WERI-Rb-1 (cell line): ENCODE results near the gene SMPD2.

ENCODE experiments used
- DNase-seq: peaks from one replicate; pipeline ENCODE4 v3.0.0-alpha.2; 2020
- H3K27ac ChIP-seq: fragments of 250-450 bp; sonication (Bioruptor Pico); 2 replicates; pipeline ENCODE4 v1.5.1; 2020; ENCODE audit warnings: mild to moderate bottlenecking, moderate library complexity
- H3K27me3 ChIP-seq: fragments of 250-450 bp; sonication (Bioruptor Pico); 2 replicates; pipeline ENCODE4 v1.5.1; 2021; ENCODE audit warnings: mild to moderate bottlenecking, low read depth, moderate library complexity; ENCODE audit not compliant: insufficient read depth, severe bottlenecking
- H3K36me3 ChIP-seq: fragments of 250-450 bp; sonication (Bioruptor Pico); 2 replicates; pipeline ENCODE4 v1.5.1; 2020; ENCODE audit warnings: mild to moderate bottlenecking, moderate library complexity
- H3K4me3 ChIP-seq: 2 replicates; pipeline ENCODE4 v1.5.1; 2011; ENCODE audit warnings: low read depth, mild to moderate bottlenecking, control low read depth, low read length
- H3K9me3 ChIP-seq: fragments of 250-450 bp; sonication (Bioruptor Pico); 2 replicates; pipeline ENCODE4 v1.5.1; 2021; ENCODE audit warnings: mild to moderate bottlenecking, moderate library complexity; ENCODE audit not compliant: severe bottlenecking
- TF ChIP-seq, protein P1 (sequence below): IDR thresholded peaks from 2 replicates; pipeline ENCODE4 v1.5.1; 2011; ENCODE audit warnings: low read depth, mild to moderate bottlenecking, control low read depth, inconsistent platforms, low read length

The SMPD2 gene

DNA sequence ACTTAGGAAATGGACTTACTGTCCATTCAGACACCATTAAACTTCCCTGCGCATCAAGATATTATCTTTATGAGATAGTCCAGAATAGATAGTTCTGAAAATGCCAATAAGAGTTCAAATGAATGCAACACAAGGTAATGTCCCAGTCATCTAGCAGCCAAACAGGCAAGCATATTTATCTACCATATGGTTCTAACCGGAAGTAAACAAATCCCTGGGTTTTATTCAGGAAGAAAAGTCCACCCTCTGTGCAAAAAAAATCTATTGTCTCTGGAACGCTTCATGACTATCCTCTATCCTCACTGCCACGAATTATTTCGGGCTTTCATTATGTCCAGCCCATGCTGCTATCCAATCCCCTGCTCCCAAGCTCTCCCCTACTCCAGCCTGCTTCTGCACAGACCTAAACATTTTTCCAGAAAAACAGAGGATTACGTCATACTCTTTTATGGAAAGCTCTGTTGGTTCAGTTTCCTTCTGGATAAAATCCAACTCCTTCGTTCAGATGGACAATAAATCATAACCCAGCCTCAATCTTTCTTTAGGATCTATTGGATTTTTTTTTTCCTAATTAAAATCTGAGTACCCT, 11.5 kb upstream of the SMPD2 start:
- Histone ChIP-seq H3K27ac (no peak overlapping the region), H3K9me3 (no peaks in the 10 kb centered on the region), H3K36me3 (no peaks in the 10 kb centered on the region), H3K4me3 (no peak overlapping the region), H3K27me3 (no peaks in the 10 kb centered on the region)
- no peak for DNase-seq
- TF ChIP-seq, protein P1, sequence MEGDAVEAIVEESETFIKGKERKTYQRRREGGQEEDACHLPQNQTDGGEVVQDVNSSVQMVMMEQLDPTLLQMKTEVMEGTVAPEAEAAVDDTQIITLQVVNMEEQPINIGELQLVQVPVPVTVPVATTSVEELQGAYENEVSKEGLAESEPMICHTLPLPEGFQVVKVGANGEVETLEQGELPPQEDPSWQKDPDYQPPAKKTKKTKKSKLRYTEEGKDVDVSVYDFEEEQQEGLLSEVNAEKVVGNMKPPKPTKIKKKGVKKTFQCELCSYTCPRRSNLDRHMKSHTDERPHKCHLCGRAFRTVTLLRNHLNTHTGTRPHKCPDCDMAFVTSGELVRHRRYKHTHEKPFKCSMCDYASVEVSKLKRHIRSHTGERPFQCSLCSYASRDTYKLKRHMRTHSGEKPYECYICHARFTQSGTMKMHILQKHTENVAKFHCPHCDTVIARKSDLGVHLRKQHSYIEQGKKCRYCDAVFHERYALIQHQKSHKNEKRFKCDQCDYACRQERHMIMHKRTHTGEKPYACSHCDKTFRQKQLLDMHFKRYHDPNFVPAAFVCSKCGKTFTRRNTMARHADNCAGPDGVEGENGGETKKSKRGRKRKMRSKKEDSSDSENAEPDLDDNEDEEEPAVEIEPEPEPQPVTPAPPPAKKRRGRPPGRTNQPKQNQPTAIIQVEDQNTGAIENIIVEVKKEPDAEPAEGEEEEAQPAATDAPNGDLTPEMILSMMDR, result no peak

DNA sequence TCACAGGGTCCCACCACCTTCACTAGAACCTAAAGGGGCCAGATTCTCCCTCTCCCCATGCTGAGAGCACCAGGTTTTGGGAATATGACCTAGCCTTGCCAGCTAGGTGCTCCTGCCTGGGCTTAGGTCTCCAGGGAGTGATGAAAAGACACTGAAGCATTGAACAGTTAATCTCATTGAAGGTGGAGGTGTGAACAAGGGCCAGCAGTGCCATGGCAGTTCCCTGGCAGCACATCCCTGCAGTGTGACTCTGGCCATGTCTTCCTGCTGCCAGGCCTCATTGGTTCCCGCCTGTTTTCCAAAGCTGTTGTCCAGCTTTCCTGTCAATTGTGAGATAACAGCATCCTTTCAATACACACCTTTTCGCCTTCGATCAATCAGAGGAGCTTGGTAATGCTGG, 11.0 kb upstream of the SMPD2 start:
- no peak for DNase-seq

DNA sequence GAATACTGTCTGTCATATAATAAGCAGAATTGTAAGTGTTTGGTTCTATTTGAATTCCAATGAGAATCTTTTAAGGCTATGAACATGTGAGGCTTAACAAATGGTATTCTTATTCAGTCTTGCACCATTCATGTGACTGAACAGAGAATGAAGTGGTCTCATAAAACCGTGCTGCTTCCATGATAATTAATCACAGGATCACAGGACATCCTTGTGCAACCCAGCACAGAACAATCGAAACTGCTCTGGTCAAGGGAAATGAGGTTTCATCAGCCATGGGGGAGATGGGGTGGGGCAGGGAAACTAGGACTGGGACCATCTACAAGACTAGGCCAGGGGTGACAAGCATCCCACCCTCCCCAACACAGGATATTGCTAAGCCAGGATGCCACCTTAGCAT, 6.1 kb upstream of the SMPD2 start:
- Histone ChIP-seq H3K27me3 (no peaks in the 10 kb centered on the region), H3K4me3 (no peak overlapping the region), H3K9me3 (no peaks in the 10 kb centered on the region), H3K27ac (no peak overlapping the region), H3K36me3 (no peaks in the 10 kb centered on the region)
- TF ChIP-seq, protein P1, result no peak
- DNase-seq, result no peak

More for the DNA sequence above, 11.0 kb upstream of the SMPD2 start:
- no peak overlapping the region for H3K4me3 ChIP-seq
- TF ChIP-seq, protein P1, result no peak
- no peaks in the 10 kb centered on the region for H3K36me3 ChIP-seq
- H3K27me3 ChIP-seq, result no peaks in the 10 kb centered on the region
- no peaks in the 10 kb centered on the region for H3K9me3 ChIP-seq
- H3K27ac ChIP-seq, result no peak overlapping the region

DNA sequence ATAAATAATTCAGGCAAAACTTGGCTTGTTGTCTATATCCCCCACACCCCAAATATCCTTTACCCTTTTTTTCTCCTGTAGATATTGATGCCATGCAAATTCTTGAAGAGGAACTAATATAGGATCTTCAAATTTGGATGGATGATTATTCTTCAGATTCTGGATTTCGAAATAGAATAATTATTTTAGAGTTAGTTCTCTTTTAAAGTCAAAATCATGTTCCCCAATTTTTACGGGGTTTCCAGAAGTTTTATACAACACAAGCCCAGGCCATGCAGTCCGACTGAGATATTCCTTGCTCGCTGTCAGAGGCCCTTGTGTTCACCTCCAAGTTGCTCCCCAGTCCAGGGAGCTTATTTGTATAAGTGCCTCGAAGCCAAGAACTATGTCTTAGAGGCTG, 4.5 kb upstream of the SMPD2 start:
- Histone ChIP-seq H3K27me3 (no peaks in the 10 kb centered on the region), H3K4me3 (no peak overlapping the region), H3K9me3 (no peaks in the 10 kb centered on the region), H3K36me3 (no peaks in the 10 kb centered on the region), H3K27ac (no peak overlapping the region)
- TF ChIP-seq, protein P1, result no peak
- no peak for DNase-seq

DNA sequence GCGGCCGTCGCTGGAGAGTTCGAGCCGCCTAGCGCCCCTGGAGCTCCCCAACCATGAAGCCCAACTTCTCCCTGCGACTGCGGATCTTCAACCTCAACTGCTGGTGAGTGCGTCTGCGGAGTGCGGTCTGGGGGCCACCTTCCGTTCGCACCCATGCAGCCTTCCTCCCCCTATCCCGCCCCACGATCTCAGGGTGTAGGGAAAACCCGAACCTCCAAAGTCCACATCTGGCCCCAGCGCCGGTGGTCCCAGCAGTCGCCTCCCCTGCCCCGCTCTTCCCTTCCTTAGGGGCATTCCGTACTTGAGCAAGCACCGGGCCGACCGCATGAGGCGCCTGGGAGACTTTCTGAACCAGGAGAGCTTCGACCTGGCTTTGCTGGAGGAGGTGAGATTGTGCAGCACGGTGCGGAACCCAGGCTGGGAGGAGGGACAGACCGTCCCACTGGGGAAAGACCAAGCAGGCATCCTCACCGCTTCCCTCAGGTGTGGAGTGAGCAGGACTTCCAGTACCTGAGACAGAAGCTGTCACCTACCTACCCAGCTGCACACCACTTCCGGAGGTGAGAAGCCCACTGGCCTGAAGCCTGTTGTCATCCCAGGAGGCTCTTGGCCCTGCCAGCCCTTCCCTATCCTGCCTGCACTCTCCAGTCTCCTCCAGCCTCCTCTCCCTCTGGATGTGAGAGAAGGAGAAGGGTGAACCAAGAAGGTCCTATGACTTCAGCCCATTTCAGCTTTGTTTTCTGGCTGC, 719 bp downstream of the SMPD2 start:
- TF ChIP-seq, protein P1, result peak; percentile 37; the same call in 1 of the 2 replicates
- DNase-seq, result peak; percentile 65
- Histone ChIP-seq H3K9me3 (no peaks in the 10 kb centered on the region), H3K27ac (peak overlapping the region; percentile 85), H3K36me3 (peaks cover 42% of the 10 kb centered on the region), H3K4me3 (peak overlapping the region; percentile 71), H3K27me3 (no peaks in the 10 kb centered on the region)
